HepG2 (cell line): ENCODE data around the gene COPS9. TPM values are rescaled to one million over a fixed set of nuclear protein-coding genes. Genes with fewer than 3 reads are reported as not detected.
A peak's percentile ranks its signal among the peaks of the same experiment; 100 is the strongest.

ENCODE experiments used
- ARID2 ChIP-seq: sonication (generic); formaldehyde crosslinking; IDR thresholded peaks from 2 replicates; pipeline ENCODE4 v1.8.1; 2022; ENCODE audit warnings: mild to moderate bottlenecking, missing genetic modification reagents, borderline replicate concordance
- ARID5B ChIP-seq: IDR thresholded peaks from 2 replicates; pipeline ENCODE4 v1.4.0; 2020; ENCODE audit warnings: mild to moderate bottlenecking, missing genetic modification reagents
- CBX5 ChIP-seq: sonication (generic); formaldehyde crosslinking; IDR thresholded peaks from 2 replicates; pipeline ENCODE4 v1.4.0; 2020; ENCODE audit warnings: missing genetic modification reagents, borderline replicate concordance
- CHCHD3 ChIP-seq: sonication (generic); formaldehyde crosslinking; IDR thresholded peaks from 2 replicates; pipeline ENCODE4 v1.8.0; 2022; ENCODE audit warnings: mild to moderate bottlenecking, missing genetic modification reagents, moderate library complexity
- EZH2 ChIP-seq: conservative IDR thresholded peaks from 2 replicates; pipeline ENCODE4 v1.6.1; 2012; ENCODE audit warnings: mild to moderate bottlenecking, low read depth, low read length, moderate library complexity
- GMEB2 ChIP-seq: IDR thresholded peaks from 2 replicates; pipeline ENCODE4 v1.6.1; 2016; ENCODE audit warnings: missing biosample characterization, missing genetic modification reagents, low read depth
- HNRNPUL1 ChIP-seq: fragments of 200-400 bp; formaldehyde crosslinking; IDR thresholded peaks from 2 replicates; pipeline ENCODE4 v1.6.1; 2017; ENCODE audit warnings: low read depth, mild to moderate bottlenecking, low read length, moderate library complexity
- KAT2B ChIP-seq: fragments of 150-350 bp; IDR thresholded peaks from 2 replicates; pipeline ENCODE4 v1.6.1; 2014; ENCODE audit warnings: low read depth, low read length, borderline replicate concordance
- KAT7 ChIP-seq: IDR thresholded peaks from 2 replicates; pipeline ENCODE4 v1.6.1; 2018; ENCODE audit warnings: borderline replicate concordance, missing compliant biosample characterization
- NFIC ChIP-seq: IDR thresholded peaks from 2 replicates; pipeline ENCODE4 v1.6.1; 2012; ENCODE audit warnings: mild to moderate bottlenecking, low read length, inconsistent platforms
- RARG ChIP-seq: sonication (generic); formaldehyde crosslinking; IDR thresholded peaks from 2 replicates; pipeline ENCODE4 v1.4.0; 2020; ENCODE audit warnings: low read depth, mild to moderate bottlenecking, missing genetic modification reagents
- SALL1 ChIP-seq: sonication (generic); formaldehyde crosslinking; IDR thresholded peaks from 2 replicates; pipeline ENCODE4 v1.8.0; 2022; ENCODE audit warnings: mild to moderate bottlenecking, missing genetic modification reagents
- SMAD1 ChIP-seq: sonication (generic); formaldehyde crosslinking; IDR thresholded peaks from 2 replicates; pipeline ENCODE4 v1.4.0; 2020; ENCODE audit warnings: missing genetic modification reagents, low read depth, mild to moderate bottlenecking, borderline replicate concordance
- SOX5 ChIP-seq: IDR thresholded peaks from 2 replicates; pipeline ENCODE4 v1.6.1; 2016; ENCODE audit warnings: borderline replicate concordance
- SP2 ChIP-seq: sonication (generic); formaldehyde crosslinking; IDR thresholded peaks from 2 replicates; pipeline ENCODE4 v1.5.1; 2020; ENCODE audit warnings: mild to moderate bottlenecking, missing genetic modification reagents
- ZFP82 ChIP-seq: sonication (generic); formaldehyde crosslinking; IDR thresholded peaks from 2 replicates; pipeline ENCODE4 v1.5.1; 2020; ENCODE audit warnings: mild to moderate bottlenecking, missing genetic modification reagents, borderline replicate concordance
- ZMYM2 ChIP-seq: sonication (generic); formaldehyde crosslinking; IDR thresholded peaks from 2 replicates; pipeline ENCODE4 v1.8.0; 2022; ENCODE audit warnings: mild to moderate bottlenecking, missing genetic modification reagents
- ZNF24 ChIP-seq: fragments of 450-650 bp; IDR thresholded peaks from 2 replicates; pipeline ENCODE4 v1.6.1; 2017; ENCODE audit warnings: antibody characterized with exemption, mild to moderate bottlenecking
- ZNF432 ChIP-seq: sonication (generic); formaldehyde crosslinking; IDR thresholded peaks from 2 replicates; pipeline ENCODE4 v1.5.0; 2020; ENCODE audit warnings: missing genetic modification reagents, mild to moderate bottlenecking, borderline replicate concordance
- ZNF598 ChIP-seq: sonication (generic); formaldehyde crosslinking; IDR thresholded peaks from 2 replicates; pipeline ENCODE4 v1.5.1; 2020; ENCODE audit warnings: mild to moderate bottlenecking, missing genetic modification reagents, borderline replicate concordance
- polyA plus RNA-seq, 8 experiments: library from polyadenylated mRNA; depleted of rRNA in 3 of 8; stranded (reverse) in 7 of 8; unstranded in 1 of 8; fragments of >200 nt; fragmentation: Illumina TruSeq in 4 of 8; extraction: Trizol in 4 of 8; gene quantifications; 2 replicates each; pipeline versions ENCODE4 v1.2.1 to v1.2.3, GENCODE V29; 2011 to 2016; ENCODE audit warnings: low read depth in 4 of 8, missing spikeins in 1 of 8, mixed read lengths in 1 of 8; ENCODE audit not compliant: insufficient read depth in 1 of 8
- total RNA-seq, 5 experiments: library from RNA; depleted of rRNA; stranded (reverse); fragments of >200 nt; fragmentation: Illumina TruSeq; extraction: Trizol; gene quantifications; 2 replicates each; pipeline ENCODE4 v1.2.3, GENCODE V29; 2016; ENCODE audit warnings: low read depth in 1 of 5
- TF ChIP-seq, protein P1 (sequence below): IDR thresholded peaks from 2 replicates; pipeline ENCODE4 v1.6.1; 2016; ENCODE audit warnings: missing compliant biosample characterization, missing genetic modification reagents, borderline replicate concordance

The COPS9 gene
- total and polyA plus RNA-seq, 2 of the 13 experiments (the other 11 are each of a cell fraction or from before 2014, with no cell fraction given): 180 to 247 TPM

GRCh38 chr2:240136013-240136670, at the start of gene COPS9 (continued):
- TF ChIP-seq SOX5 (CRISPR knock-in tag): peak; percentile 57; the same call in 1 of the 2 replicates
- no peak for TF ChIP-seq HNRNPUL1
- TF ChIP-seq ZNF432 (CRISPR knock-in tag): no peak
- 0 out of 2 replicates have a peak, but pooled peaks have one; percentile 79 for TF ChIP-seq SMAD1 (CRISPR knock-in tag)
- TF ChIP-seq SALL1 (CRISPR knock-in tag): peak; percentile 82
- TF ChIP-seq SP2 (CRISPR knock-in tag): no peak; the same call in 1 of the 2 replicates
- peak; percentile 38; the same call in 1 of the 2 replicates for TF ChIP-seq CHCHD3 (CRISPR knock-in tag)
- peak; percentile 53; the same call in 1 of the 2 replicates for TF ChIP-seq ARID5B (CRISPR knock-in tag)
- TF ChIP-seq KAT7 (CRISPR knock-in tag): peak; percentile 65; the same call in 1 of the 2 replicates
- TF ChIP-seq ARID2: 0 out of 2 replicates have a peak, but pooled peaks have one; percentile 11
- no peak for TF ChIP-seq ZMYM2 (CRISPR knock-in tag)
- TF ChIP-seq KAT2B: no peak
- TF ChIP-seq RARG (CRISPR knock-in tag): 0 out of 2 replicates have a peak, but pooled peaks have one; percentile 54
- TF ChIP-seq, protein P1, sequence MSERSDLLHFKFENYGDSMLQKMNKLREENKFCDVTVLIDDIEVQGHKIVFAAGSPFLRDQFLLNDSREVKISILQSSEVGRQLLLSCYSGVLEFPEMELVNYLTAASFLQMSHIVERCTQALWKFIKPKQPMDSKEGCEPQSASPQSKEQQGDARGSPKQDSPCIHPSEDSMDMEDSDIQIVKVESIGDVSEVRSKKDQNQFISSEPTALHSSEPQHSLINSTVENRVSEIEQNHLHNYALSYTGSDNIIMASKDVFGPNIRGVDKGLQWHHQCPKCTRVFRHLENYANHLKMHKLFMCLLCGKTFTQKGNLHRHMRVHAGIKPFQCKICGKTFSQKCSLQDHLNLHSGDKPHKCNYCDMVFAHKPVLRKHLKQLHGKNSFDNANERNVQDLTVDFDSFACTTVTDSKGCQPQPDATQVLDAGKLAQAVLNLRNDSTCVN: no peak; the same call in 1 of the 2 replicates
- no peak for TF ChIP-seq ZFP82
- TF ChIP-seq GMEB2 (CRISPR knock-in tag): no peak
- TF ChIP-seq ZNF24: no peak
- TF ChIP-seq EZH2: no peak
- TF ChIP-seq CBX5 (CRISPR knock-in tag): 0 out of 2 replicates have a peak, but pooled peaks have one; percentile 34
- no peak for TF ChIP-seq ZNF598 (CRISPR knock-in tag)
- no peak; the same call in 1 of the 2 replicates for TF ChIP-seq NFIC
